HK-2 (cell line): ENCODE measurements around the gene FAM149A.

ENCODE experiments used
- DNase-seq: peaks from one replicate; pipeline ENCODE4 v3.0.0-alpha.2; 2018; ENCODE audit not compliant: unreplicated experiment

FAM149A gene

GRCh38 chr4:186202490-186203140 is 98.1 kb downstream of the FAM149A start:
- DNase-seq: no peak

- DNase-seq: no peak
Observed at GRCh38 chr4:186203406-186203805, 98.9 kb downstream of the FAM149A start.

- no peak for DNase-seq
Observed at GRCh38 chr4:186204103-186204559, 99.6 kb downstream of the FAM149A start.

- DNase-seq: no peak
Observed at GRCh38 chr4:186204686-186205085, 100.2 kb downstream of the FAM149A start.

- DNase-seq: no peak
Observed at GRCh38 chr4:186205156-186205555, 100.7 kb downstream of the FAM149A start.

GRCh38 chr4:186216465-186217024 is 112.0 kb downstream of the FAM149A start:
- DNase-seq: no peak

GRCh38 chr4:186217733-186218293 is 113.3 kb downstream of the FAM149A start:
- no peak for DNase-seq

- DNase-seq: no peak
Observed at GRCh38 chr4:186221624-186222023, 117.1 kb downstream of the FAM149A start.
